Measurements from ENCODE around the gene TBC1D5.
A peak's percentile ranks its signal among the peaks of the same experiment; 100 is the strongest.
"Not testable (repeated sequence)": the region's sequence is repeated elsewhere in the genome, so short reads cannot be mapped to it uniquely, and the experiment has no call there.

The TBC1D5 gene

GRCh38 chr3:17546500-17547255, 195.8 kb downstream of the TBC1D5 start:
- no peak for DNase-seq (ENCODE audit: low read depth in 2 of 2)

GRCh38 chr3:17544632-17545031, 197.8 kb downstream of the TBC1D5 start:
- DNase-seq (ENCODE audit: low read depth in 2 of 2): no peak

GRCh38 chr3:17542591-17542990, 199.8 kb downstream of the TBC1D5 start:
- DNase-seq (ENCODE audit: low read depth in 2 of 2): peak in 1 of 2 experiments; percentile 3

- no peak for DNase-seq (ENCODE audit: low read depth in 2 of 2)
Observed at GRCh38 chr3:17539436-17539835, 203.0 kb downstream of the TBC1D5 start.

GRCh38 chr3:17535274-17535673, 207.2 kb downstream of the TBC1D5 start:
- no peak for DNase-seq (ENCODE audit: low read depth in 2 of 2)

GRCh38 chr3:17532446-17532845, 210.0 kb downstream of the TBC1D5 start:
- not testable (repeated sequence) for DNase-seq (ENCODE audit: low read depth in 2 of 2)

- no peak for DNase-seq (ENCODE audit: low read depth in 2 of 2)
Observed at GRCh38 chr3:17529677-17530076, 212.8 kb downstream of the TBC1D5 start.

- no peak for DNase-seq (ENCODE audit: low read depth in 2 of 2)
Observed at GRCh38 chr3:17518189-17519059, 224.0 kb downstream of the TBC1D5 start.

- DNase-seq (ENCODE audit: low read depth in 2 of 2): no peak
Observed at GRCh38 chr3:17515445-17516234, 226.8 kb downstream of the TBC1D5 start.

GRCh38 chr3:17514597-17514996, 227.8 kb downstream of the TBC1D5 start:
- no peak for DNase-seq (ENCODE audit: low read depth in 2 of 2)

GRCh38 chr3:17510265-17510664, 232.2 kb downstream of the TBC1D5 start:
- DNase-seq (ENCODE audit: low read depth in 2 of 2): no peak

GRCh38 chr3:17508180-17508752, 234.2 kb downstream of the TBC1D5 start:
- DNase-seq (ENCODE audit: low read depth in 2 of 2): no peak

- DNase-seq (ENCODE audit: low read depth in 2 of 2): no peak
Observed at GRCh38 chr3:17507480-17507879, 235.0 kb downstream of the TBC1D5 start.

GRCh38 chr3:17505856-17506255, 236.6 kb downstream of the TBC1D5 start:
- no peak for DNase-seq (ENCODE audit: low read depth in 2 of 2)

- no peak for DNase-seq (ENCODE audit: low read depth in 2 of 2)
Observed at GRCh38 chr3:17501745-17502144, 240.7 kb downstream of the TBC1D5 start.

GRCh38 chr3:17500618-17501017, 241.8 kb downstream of the TBC1D5 start:
- DNase-seq (ENCODE audit: low read depth in 2 of 2): no peak

- DNase-seq (ENCODE audit: low read depth in 2 of 2): no peak
Observed at GRCh38 chr3:17494117-17494809, 248.2 kb downstream of the TBC1D5 start.

- peak in 1 of 2 experiments; percentile 11 for DNase-seq (ENCODE audit: low read depth in 2 of 2)
Observed at GRCh38 chr3:17491601-17492000, 250.8 kb downstream of the TBC1D5 start.

- not testable (repeated sequence) for DNase-seq (ENCODE audit: low read depth in 2 of 2)
Observed at GRCh38 chr3:17491190-17491589, 251.2 kb downstream of the TBC1D5 start.

- no peak for DNase-seq (ENCODE audit: low read depth in 2 of 2)
Observed at GRCh38 chr3:17489139-17489538, 253.3 kb downstream of the TBC1D5 start.

GRCh38 chr3:17481116-17481515, 261.3 kb downstream of the TBC1D5 start:
- DNase-seq (ENCODE audit: low read depth in 2 of 2): no peak

Measured in fibroblast of skin of left biceps (primary cell).